G401 (cell line): ENCODE data around the gene TEX29. TPM values are rescaled to one million over a fixed set of nuclear protein-coding genes. Genes with fewer than 3 reads are reported as not detected.

Experiments
- DNase-seq: peaks from one replicate; pipeline ENCODE4 v3.0.0-alpha.2; 2015; ENCODE audit warnings: low spot score
- in situ Hi-C: cut with HindIII; loops from 2 replicates; pipeline ENCODE4 v1.10.0; 2016; ENCODE audit warnings: low sequenced_read_pairs, mixed read lengths
- total RNA-seq: library from RNA; depleted of rRNA; stranded (reverse); fragments of >200 nt; shearing (Covaris generic); gene quantifications from 2 replicates; pipeline ENCODE4 v1.2.3, GENCODE V29; 2014; rRNA removed

Gene TEX29
- not detected in 2 replicates for total RNA-seq

DNA sequence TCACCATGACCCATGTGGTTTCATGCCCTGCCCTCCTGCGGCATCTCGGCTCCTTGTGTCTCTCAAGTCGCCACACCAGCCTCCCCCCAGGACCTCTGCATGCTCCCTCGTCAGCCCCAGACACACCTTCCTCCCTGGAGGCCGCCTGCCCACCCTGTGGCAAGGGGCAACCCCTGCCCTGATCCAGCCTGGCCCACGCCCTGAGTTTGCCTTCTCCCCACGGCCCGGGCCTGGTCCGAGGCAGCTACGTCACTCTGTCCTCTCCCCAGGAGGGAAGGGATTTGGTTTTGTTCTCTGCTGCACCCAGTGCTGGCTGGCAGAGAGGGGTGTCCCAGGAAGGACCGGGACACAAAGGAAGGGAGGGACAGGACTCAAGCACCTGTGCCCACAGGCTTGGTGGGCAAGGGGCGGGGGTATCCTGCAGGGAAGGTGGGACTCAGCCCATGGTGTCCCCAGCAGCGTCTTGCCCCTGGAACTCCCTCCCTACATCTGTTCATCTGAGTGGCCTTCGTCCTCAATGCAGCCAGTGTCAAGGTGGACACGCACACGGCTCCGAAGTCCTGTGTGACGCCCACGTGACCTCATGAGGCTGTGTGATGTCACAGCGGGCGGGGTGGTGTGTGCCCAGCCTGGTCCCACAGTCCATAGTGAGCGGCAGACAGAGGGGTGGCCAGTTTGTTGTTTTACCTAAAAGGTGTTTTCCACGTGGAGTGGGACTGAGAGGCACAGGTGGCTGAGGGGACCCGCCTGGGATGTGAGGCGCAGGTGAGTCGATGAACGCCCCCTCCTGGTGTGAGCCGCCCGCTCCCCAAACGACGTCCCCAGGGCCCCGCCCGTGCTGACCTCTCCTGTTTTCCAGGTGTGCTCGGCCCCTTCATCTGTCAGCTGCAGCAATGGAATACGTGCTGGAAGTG lies at the start of gene TEX29:
Gene TEX29 (plus strand): TSS at position 645 of the 914 bp plus-strand sequence. CDS start 249 bp downstream, at position 894.
- no peak for DNase-seq
- in situ Hi-C loops, result no loop called here

DNA sequence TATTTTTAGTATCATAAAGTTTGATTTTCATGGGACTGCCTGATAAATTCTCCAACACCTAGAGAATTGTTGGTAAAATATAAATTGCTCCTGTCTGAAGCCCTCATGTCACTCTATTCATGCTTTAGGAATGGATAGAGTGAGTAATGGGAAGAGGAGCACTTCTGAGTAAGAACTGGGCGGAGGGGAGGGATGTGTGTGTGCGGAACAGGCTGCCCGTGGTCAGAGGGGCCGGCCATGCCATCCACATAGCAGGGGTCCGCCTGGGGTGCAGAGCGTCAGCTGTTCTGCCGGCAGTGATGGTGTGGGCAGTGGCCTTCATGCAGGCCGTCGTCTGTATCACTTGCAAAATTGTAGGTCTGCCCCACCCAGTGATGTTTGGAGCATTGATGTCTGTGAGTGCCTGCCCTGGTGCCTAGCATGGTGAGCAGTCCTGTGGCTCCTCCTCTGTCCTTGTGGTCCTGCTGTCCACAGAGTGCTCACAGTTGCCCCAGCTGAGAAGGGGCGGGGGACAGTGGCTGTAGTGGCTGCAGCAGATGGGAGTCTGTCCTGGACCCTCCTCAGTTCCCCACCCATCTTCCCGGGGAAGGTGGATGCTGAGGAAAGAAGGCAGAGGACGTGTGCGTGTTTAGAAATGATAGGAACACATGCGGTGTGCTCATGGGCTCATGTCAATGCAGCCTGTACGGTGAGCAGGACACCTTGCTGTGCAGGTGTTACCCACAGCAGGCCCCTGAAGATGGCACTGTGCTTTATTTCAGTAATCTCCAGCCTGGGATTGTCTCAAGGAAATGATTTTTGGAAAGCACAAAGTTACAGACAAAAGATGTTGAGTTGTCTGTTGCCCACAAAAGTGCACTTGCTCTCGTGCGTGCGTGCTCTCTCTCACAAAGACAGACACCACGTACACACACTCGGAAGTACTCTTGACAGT lies 49.4 kb upstream of the TEX29 start:
- peak; percentile 57 for DNase-seq
- in situ Hi-C loops, result no loop called here

DNA sequence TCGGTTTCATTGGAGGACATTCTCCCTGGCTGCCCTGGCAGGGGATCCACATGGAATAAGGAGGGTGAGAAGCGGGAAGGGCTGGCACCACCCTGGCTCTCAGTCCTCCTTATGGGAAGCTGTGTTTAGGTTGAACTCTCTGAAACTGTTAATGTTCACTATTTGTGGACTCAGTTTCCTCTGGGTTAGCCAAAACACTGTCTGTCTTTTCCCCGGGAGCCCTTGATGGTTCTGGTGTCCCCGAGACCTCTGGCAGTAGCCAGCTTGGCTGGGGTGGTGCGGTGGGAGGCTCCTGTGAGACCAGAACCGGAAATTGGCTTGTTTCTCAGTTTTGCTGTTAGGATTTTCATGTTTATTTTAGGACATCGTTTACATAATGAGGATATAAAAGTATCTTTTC lies 48.3 kb upstream of the TEX29 start:
- in situ Hi-C loops, result no loop called here
- DNase-seq, result no peak

DNA sequence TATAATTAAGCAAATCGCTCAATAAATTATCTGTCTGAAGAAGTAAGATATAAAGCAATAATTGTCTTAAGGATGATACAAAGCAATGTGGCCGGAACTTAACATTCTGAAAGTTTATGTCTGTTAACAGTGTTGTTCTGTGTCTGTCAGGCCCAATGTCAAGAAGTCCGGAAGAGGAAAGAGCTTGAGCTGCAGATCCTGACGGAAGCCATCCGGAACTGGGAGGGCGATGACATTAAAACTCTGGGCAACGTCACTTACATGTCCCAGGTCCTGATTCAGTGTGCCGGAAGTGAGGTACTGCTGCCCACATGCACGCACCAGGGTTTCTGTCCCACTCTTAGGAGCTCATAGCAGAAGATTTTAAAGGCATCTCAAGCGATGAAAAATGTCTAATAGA lies 45.1 kb upstream of the TEX29 start:
- in situ Hi-C loops, result no loop called here
- no peak for DNase-seq

DNA sequence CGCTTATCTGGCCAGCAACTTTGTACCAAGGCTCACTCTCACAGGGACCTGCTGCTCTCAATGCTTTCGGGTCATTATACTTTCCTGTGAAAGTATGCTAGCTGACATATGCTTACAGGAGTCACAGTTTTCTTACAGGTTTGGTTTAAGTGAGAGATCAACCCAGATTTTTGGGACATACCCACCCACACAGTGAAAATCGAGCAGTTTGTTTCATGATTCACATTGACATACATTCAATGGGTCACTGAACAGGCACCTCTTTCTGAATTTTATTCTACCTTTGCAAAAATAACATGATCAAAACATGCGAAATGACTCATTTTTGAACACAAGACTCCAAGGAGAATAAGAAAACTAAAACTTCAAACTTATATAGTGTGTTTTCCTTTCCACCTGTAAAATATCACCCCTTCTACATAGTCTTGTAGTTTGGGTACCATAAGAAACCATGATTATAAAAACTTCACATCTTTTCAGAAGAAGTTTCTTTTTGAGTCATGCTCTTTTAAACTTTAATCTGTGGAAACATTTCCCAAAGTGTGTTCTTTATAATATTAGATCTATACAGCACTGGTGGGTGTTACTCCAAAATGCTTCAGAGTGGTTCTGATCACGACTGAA lies 44.3 kb upstream of the TEX29 start:
- in situ Hi-C loops, result no loop called here
- DNase-seq, result no peak

DNA sequence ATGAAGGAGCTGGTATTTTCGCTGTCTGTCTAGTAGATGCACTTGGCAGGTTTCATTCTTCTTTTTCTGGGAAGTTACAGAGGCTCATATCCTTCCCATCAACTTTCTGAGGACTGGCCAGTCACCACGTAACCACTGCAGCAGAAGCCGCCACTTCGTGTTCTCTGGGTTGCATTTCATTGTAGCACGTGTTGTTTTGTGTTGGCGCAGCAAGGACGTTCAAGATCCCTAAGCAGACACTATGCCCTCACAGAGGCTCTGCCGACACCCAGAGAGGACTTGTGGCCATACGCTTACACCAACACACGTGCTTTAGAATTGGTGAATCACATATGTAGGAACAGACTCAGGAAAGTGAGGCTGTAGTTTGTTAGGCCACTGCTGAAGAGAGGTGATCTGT lies 42.2 kb upstream of the TEX29 start:
- no peak for DNase-seq
- in situ Hi-C loops, result no loop called here

DNA sequence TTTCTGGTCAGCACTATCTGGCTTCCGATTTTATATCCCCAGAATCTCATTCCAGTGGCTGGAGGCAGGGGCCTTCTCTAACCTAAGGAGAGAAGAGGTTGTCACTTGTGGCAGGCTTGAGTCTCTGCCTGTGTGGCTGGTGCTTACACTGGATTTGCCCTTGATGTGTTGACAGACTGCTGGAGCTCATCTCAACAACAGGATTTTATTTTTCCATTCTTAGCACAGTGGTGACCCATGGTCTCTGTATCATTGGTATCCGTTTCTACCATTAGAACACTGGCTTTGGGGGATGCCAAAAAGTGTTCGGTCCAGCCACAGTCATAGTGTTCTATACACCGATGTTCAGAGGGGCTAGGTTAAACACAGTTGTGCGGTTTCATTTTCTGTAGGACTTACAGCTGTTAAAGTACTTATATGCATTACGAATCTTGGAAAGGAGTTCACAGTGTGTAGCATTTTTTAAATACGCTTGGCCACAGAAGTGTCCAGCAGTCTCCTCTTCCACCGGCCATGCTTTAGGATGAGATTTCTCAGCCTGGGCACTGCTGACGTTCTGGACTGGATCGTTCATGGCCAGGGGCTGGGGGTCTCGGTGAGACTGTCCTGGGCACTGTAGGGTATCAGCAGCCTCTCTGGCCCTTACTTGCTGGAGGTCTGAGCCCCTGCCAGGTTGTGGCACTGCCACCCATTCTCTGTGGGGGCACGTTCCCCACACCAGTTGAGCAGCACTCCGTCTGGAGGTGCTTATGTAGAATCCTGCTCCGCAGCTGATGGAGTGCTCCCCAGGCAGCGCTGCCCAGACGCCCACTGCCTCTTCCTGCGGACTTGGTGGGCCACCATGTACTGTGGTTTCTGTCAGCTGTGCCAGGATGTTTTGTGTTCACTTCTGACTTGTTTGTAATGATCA lies 41.4 kb upstream of the TEX29 start:
- in situ Hi-C loops, result no loop called here
- DNase-seq, result no peak

DNA sequence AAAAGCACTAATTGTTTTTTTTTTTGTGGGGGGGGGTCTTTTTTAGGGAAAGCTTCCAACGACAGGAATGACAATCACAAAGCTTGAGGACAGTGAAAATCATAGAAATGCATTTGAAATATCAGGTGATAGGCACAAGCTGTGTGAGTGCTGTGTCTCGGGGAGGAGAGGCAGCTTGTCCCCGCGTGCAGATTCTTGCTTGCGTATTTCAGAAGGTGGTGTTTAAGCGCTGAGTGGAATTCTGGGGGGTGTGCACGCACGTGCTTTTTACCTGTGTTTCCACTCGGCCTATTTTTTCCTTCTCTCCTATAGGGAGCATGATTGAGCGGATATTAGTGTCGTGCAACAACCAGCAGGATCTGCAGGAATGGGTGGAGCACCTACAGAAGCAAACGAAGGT lies 40.2 kb upstream of the TEX29 start:
- in situ Hi-C loops, result no loop called here
- DNase-seq, result no peak

DNA sequence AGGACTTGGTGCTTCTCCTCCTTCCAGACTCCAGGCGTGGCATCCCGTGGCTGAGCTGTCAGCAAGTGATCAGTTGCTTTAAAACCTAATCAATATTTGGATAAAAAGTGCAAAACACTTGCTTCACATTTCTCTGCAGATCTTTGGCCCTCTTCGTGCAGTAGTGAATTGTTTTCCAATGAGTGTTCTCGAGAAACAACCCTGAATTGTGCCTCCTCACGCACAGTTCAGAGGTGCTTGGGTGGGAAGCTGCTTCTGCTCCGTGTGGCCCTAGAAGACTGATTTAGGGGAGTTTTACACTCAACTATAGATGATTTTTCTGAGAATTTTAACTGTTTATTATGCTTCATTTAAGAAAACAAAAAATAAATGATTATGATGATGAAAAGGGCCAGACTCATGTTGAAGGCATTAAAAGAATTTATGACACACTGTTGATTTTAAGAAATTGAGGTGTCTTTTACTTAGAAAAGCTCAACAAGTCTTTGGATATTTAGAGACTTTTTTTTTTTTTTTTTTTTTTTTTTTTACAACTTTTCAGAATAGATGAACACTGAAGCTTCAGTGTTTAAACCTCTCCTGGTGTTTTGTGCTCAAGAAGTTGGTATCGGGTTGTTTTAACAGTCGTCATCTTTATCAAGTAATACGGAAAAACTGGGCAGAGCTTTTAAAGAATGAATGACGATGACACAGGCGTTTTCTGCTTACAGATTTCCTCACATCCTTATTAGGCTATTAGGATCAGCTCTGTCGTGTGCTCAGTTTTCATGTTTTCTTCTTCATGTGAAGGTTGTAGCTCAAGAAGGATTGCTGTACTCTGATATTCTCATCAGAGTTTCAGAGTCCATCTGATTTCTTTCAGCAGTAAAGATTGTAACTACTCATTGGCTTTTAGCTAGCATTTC lies 39.5 kb upstream of the TEX29 start:
- in situ Hi-C loops, result no loop called here
- DNase-seq, result no peak

DNA sequence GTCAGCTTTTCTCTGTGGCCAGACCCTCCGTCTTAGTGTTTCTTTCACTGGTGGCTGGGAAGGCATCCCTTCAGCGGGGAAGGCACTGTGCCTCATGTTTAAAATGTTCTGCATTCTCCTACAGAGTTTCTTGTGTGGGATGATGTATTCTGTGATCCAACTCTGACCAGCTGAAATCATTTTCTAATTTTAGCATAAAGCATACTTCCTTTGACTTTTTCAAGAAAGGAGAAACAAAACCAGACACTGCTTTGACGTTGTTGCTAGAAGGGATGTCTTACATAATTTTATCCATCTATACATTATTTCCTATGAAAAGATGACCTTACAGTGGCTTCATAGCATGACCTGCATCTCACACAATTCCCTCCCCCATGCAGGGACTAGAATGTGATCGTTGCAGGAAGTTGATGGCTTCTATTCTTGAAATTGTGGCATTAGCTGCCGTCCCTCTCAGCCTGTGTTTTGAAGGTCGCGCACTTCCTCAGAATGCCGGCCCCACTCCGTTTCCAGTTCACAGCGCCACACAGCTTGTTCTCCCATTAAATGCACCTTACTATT lies 38.6 kb upstream of the TEX29 start:
- no peak for DNase-seq
- in situ Hi-C loops, result no loop called here

DNA sequence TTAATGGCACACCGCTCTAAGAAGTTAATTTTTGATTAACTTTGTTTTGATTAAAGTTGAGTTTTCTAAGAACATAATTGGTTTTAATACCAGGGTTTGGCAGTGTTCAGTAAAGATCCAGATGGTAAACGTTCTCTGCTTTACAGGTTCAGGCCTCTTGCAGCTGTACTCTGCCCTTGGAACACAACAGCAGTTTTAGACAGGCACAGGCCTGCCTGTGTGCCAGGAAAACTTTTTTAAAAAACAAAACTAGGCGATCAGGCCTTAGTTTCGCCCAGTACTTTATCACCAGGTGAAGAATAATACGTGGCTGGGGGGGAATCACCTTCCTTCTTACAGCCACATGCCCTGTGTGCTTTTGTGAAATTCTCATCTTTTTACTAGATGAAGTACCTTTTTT lies 38.0 kb upstream of the TEX29 start:
- in situ Hi-C loops, result no loop called here
- no peak for DNase-seq

DNA sequence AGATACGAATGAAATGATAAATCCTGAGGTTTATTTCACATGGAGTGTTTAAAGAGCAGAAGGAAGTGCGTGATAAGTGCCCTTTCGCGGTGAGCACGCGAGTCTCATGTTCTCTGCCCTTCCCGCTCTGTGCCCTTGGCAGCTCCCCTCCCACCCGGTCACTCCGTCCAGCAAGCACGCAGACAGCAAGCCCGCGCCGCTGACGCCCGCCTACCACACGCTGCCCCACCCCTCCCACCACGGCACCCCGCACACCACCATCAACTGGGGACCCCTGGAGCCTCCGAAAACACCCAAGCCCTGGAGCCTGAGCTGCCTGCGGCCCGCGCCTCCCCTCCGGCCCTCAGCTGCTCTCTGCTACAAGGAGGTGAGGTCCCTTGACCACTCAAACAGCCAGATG lies 37.4 kb upstream of the TEX29 start:
- in situ Hi-C loops, result no loop called here
- DNase-seq, result peak; percentile 40

DNA sequence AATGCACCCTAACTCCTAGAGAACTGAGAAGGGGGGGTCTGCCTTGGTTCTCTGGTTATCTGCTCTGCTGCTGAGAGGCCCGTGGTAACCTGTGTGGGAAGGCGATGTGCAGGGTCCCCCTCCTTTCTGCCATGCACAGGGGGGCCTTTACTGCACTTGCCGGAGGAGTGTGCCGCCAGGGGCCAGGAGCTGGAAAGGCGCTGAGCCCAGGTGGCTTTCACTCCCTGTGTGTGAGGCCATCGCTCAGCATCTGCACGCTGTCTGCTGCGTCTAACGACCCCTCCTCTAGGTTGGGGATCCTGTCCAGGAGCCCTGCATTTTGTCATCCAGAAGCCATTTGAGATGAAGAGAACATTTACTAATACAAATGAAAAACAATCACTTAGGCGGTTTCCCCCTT lies 37.0 kb upstream of the TEX29 start:
- no peak for DNase-seq
- in situ Hi-C loops, result no loop called here

DNA sequence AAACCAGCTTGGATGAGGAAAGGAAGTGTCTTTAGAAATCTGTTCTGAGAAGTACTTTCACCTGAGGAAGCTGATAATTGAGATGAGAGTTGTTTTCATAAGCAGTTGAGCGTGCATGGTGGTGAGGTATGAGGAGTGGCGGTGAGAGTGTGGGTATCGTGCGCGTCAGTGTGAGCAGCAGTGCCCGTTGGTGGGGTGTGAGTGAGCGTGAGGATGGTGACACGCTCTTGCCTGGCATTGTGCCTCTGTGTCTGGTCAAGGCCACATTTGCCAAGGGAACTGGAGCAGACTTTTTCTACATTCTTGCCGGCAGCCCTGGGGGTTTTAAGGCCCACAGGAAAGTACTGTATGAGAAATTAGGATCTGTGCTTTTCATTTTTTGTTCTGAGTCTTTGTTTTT lies 36.5 kb upstream of the TEX29 start:
- in situ Hi-C loops, result no loop called here
- peak; percentile 38 for DNase-seq

DNA sequence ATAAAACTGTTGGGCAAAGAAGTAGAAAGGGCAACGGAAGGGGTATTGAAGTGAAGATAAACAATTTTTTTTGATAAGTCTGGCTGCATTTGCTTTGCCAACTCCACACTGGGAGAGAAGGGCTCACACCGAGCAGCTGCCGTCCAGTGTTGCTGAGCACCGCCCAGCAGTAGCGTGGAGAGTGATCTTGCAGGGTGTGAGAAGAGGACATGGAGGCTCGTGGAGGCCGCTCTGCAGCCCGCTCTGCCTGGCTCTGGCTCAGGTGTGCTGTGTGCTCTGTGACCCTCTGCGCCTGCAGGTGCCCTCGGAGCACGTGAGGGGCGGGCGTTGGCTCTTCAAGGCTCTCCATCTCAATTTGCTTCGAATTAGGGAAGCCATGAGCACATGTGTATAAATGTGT lies 35.9 kb upstream of the TEX29 start:
- DNase-seq, result no peak

DNA sequence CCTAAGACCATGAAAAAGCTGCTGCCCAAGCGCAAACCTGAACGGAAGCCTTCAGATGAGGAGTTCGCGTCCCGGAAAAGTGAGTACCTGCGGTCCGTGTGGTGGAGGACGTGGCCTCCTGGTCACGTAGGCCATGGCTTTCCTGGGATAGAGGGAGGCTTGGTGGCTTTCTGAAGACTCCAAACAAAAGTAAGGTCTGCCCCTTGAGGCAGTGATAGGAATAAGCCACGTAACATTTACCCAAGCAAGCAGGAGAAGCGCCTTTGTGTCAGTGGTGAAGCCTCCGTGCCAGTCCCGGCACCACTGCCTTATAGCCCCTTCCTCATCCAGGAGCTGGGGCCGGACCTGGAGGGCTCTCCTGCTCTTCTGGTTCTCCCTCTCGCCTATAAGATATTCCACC lies 34.3 kb upstream of the TEX29 start:
- DNase-seq, result no peak
- in situ Hi-C loops, result no loop called here

More for the DNA sequence above, 35.9 kb upstream of the TEX29 start:
- in situ Hi-C loops, result no loop called here

DNA sequence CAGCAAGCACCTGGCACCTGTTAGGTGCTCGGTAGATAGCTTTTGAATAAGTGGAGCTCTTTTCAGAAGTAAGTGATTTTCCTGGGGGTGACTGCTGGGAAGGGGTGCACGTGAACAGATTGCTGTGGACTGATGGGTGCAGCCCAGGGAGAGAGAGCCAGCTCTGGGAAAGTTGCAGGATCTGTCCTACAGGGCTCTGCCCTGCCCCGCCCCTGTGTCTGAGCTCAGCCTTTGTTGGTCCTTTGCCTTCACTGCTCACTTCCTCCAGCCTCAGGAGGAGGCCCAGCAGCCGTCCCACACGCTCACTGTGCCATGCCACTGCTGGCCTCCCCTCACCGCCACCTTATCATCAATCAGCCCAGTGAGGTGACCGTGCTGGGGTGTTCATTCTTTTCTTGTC lies 33.7 kb upstream of the TEX29 start:
- in situ Hi-C loops, result no loop called here

More for the DNA sequence above, 33.7 kb upstream of the TEX29 start:
- no peak for DNase-seq
